ENCODE measurements around the gene ASCC1.

ASCC1 gene

DNA sequence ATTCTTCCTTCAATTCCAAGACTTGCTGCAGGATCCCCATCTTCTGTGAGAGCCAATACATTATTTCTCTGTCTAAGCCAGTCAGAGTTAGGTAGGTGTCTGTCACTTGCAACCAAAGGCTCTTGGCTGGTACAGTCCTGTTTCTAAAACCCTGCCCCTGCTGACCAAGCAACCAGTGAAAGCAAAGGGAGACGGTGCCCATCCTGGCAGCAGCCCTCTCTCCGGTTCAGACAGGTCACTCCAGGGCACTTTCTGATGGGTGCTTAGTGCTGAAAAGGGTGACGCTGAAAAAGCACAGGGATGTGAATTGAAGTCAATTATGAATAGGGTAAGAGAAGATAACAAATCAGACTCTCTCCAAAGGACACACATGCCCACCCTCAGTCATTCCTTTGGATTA is 165.2 kb downstream of the ASCC1 start:
- Histone ChIP-seq H3K9me2 (replicated peaks; ENCODE audit: insufficient read depth, low read length) (no peaks in the 10 kb centered on the region), H3K36me3 (replicated peaks; ENCODE audit: insufficient read depth, low read length) (no peaks in the 10 kb centered on the region), H3F3A (ENCODE audit: insufficient read depth, low read length) (no peaks in the 10 kb centered on the region), H3K9me3 (replicated peaks; ENCODE audit: insufficient read depth, low read length) (no peaks in the 10 kb centered on the region), H3K9ac (ENCODE audit: low read length) (no peak overlapping the region), H3K79me2 (ENCODE audit: low read length) (no peaks in the 10 kb centered on the region), H3K27me3 (replicated peaks; ENCODE audit: insufficient read depth, low read length) (no peaks in the 10 kb centered on the region), H3K4me2 (ENCODE audit: low read depth, low read length) (no peak overlapping the region), H2AFZ (ENCODE audit: low read length) (no peak overlapping the region), H3K4me3 (ENCODE audit: low read length) (no peak overlapping the region), H3K27ac (ENCODE audit: low read length) (no peak overlapping the region), H3K4me1 (ENCODE audit: low read length) (no peaks in the 10 kb centered on the region), H4K20me1 (ENCODE audit: insufficient read depth, low read length) (no peaks in the 10 kb centered on the region)
- DNase-seq: no peak
- TF ChIP-seq EZH2phosphoT487 (IDR thresholded peaks at IDR 0.05; ENCODE audit: low read length): no peak
- TF ChIP-seq, protein P1, sequence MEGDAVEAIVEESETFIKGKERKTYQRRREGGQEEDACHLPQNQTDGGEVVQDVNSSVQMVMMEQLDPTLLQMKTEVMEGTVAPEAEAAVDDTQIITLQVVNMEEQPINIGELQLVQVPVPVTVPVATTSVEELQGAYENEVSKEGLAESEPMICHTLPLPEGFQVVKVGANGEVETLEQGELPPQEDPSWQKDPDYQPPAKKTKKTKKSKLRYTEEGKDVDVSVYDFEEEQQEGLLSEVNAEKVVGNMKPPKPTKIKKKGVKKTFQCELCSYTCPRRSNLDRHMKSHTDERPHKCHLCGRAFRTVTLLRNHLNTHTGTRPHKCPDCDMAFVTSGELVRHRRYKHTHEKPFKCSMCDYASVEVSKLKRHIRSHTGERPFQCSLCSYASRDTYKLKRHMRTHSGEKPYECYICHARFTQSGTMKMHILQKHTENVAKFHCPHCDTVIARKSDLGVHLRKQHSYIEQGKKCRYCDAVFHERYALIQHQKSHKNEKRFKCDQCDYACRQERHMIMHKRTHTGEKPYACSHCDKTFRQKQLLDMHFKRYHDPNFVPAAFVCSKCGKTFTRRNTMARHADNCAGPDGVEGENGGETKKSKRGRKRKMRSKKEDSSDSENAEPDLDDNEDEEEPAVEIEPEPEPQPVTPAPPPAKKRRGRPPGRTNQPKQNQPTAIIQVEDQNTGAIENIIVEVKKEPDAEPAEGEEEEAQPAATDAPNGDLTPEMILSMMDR (IDR thresholded peaks at IDR 0.05; ENCODE audit: low read length): no peak
- TF ChIP-seq EZH2 (optimal IDR thresholded peaks at IDR 0.05; ENCODE audit: low read depth, low read length): no peak

DNA sequence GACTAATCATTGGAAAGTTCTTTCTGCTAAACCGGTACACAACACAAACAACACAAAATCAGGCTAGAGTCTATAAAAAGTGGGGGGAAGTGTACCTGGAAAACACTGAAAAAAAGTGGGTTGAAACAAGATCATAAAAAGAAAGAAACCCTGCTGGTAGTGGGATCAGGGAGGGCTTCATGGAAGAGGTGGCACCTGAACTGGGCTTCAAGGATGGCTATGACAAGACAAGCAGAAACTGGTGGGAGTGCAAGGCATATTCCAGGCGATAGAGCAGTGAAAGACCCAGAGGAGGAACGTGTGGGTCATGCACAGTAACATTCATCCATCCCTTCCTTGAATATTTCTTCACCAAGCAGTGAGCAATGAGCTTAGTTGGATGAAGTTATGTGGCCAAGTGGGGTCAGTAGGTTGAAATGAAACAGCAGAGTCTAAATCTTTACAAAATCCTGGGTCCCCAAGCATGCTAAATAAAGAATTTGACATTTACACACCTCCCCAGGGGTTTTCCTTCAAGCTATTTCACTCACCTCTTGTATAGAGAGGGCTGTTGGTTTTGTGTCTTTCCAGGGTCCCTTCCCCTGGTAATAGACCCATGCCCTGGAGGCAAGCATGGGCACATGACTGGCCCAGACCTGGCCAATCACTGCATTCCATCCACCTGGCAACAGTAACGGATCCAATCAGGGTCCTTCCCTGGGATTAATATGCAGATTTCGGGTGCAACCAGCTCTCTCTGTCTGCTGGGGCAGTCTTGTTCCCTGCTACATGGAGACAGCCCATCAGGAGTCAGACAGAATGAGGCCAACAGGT is 165.9 kb downstream of the ASCC1 start:
- TF ChIP-seq EZH2phosphoT487 (IDR thresholded peaks at IDR 0.05; ENCODE audit: low read length) (no peak), EZH2 (optimal IDR thresholded peaks at IDR 0.05; ENCODE audit: low read depth, low read length) (no peak)
- TF ChIP-seq, protein P1 (IDR thresholded peaks at IDR 0.05; ENCODE audit: low read length): no peak
- Histone ChIP-seq H3K27ac (ENCODE audit: low read length) (no peak overlapping the region), H3K9me3 (replicated peaks; ENCODE audit: insufficient read depth, low read length) (no peaks in the 10 kb centered on the region), H3K9me2 (replicated peaks; ENCODE audit: insufficient read depth, low read length) (no peaks in the 10 kb centered on the region), H3K4me2 (ENCODE audit: low read depth, low read length) (no peak overlapping the region), H4K20me1 (ENCODE audit: insufficient read depth, low read length) (no peaks in the 10 kb centered on the region), H3K9ac (ENCODE audit: low read length) (no peak overlapping the region), H3K4me1 (ENCODE audit: low read length) (no peaks in the 10 kb centered on the region), H3K36me3 (replicated peaks; ENCODE audit: insufficient read depth, low read length) (no peaks in the 10 kb centered on the region), H2AFZ (ENCODE audit: low read length) (no peak overlapping the region), H3K79me2 (ENCODE audit: low read length) (no peaks in the 10 kb centered on the region), H3K27me3 (replicated peaks; ENCODE audit: insufficient read depth, low read length) (no peaks in the 10 kb centered on the region), H3F3A (ENCODE audit: insufficient read depth, low read length) (no peaks in the 10 kb centered on the region), H3K4me3 (ENCODE audit: low read length) (no peak overlapping the region)
- no peak for DNase-seq

DNA sequence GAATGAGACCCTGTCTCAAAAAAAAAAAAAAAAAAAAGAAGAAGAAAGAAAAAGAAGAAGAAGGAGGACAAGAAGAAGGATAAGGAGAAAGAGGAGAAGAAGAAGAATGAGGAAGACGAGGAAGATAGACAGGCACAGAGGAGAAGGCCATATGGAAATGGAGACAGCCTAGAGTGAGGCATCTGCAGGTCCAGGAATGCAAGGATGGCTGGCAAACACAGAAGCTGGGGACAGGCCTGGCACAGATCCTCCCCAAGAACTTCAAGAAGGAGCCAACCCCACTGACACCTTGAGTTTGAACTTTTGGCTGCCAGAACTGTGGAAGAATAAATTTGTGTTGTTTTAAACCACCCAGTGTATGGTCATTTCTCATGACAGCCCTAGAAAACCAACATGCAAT is 166.6 kb downstream of the ASCC1 start:
- no peaks in the 10 kb centered on the region for H3K36me3 ChIP-seq (replicated peaks; ENCODE audit: insufficient read depth, low read length)
- H3K79me2 ChIP-seq (ENCODE audit: low read length): no peaks in the 10 kb centered on the region
- TF ChIP-seq EZH2phosphoT487 (IDR thresholded peaks at IDR 0.05; ENCODE audit: low read length): no peak
- TF ChIP-seq, protein P1 (IDR thresholded peaks at IDR 0.05; ENCODE audit: low read length): no peak
- no peak for TF ChIP-seq EZH2 (optimal IDR thresholded peaks at IDR 0.05; ENCODE audit: low read depth, low read length)
- no peak for DNase-seq
- H3K27ac ChIP-seq (ENCODE audit: low read length): no peak overlapping the region
- H3F3A ChIP-seq (ENCODE audit: insufficient read depth, low read length): no peaks in the 10 kb centered on the region
- no peak overlapping the region for H2AFZ ChIP-seq (ENCODE audit: low read length)
- no peaks in the 10 kb centered on the region for H3K4me1 ChIP-seq (ENCODE audit: low read length)
- no peak overlapping the region for H3K9ac ChIP-seq (ENCODE audit: low read length)
- no peaks in the 10 kb centered on the region for H3K9me3 ChIP-seq (replicated peaks; ENCODE audit: insufficient read depth, low read length)
- H3K27me3 ChIP-seq (replicated peaks; ENCODE audit: insufficient read depth, low read length): no peaks in the 10 kb centered on the region
- no peak overlapping the region for H3K4me2 ChIP-seq (ENCODE audit: low read depth, low read length)
- H4K20me1 ChIP-seq (ENCODE audit: insufficient read depth, low read length): no peaks in the 10 kb centered on the region
- H3K4me3 ChIP-seq (ENCODE audit: low read length): no peak overlapping the region
- no peaks in the 10 kb centered on the region for H3K9me2 ChIP-seq (replicated peaks; ENCODE audit: insufficient read depth, low read length)
